NCI-H1105 (cell line): ENCODE data around the gene NBAS.

Experiments used
- DNase-seq: peaks from one replicate; lab custom pipeline; 2025; lab: John Stamatoyannopoulos, UW

NBAS gene

DNA sequence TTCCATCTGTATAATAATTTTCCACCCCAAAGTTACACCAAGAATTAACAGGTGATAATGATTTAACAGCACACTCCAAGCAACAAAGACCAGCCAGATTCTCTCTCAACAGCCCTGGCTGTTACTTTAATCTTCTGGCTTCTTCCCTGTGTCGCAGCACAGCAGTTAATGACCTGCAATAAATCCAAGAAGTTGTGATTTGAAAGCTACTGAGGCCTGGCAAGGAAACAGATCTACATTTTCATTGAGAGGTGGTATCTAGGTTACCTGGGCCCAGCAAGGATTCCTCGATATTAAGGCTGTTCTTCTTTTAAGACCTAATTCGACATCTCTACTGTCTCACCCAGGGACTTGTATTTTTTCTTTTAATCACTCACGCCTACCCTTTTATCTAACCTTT lies 433.8 kb downstream of the NBAS start:
- DNase-seq = no peak

DNA sequence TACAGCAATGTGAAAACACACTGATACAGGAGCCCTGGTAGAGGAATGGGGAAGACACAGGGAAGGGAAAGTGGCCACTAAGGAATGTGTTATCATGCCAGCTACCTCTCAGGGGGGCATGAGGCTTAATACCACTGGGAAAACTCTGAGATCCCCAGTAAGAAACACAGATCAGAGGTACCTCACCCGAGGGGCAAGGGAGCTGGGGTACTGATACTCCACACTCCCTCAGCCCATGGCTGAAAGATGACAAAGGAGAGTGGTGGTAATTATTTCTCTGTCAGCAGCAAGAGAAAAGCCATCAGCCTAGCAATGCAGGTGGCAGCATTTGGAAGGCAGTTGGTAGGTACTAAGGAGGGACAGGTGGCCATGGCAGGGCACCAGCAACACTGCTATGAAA lies 434.8 kb downstream of the NBAS start:
- DNase-seq = no peak

DNA sequence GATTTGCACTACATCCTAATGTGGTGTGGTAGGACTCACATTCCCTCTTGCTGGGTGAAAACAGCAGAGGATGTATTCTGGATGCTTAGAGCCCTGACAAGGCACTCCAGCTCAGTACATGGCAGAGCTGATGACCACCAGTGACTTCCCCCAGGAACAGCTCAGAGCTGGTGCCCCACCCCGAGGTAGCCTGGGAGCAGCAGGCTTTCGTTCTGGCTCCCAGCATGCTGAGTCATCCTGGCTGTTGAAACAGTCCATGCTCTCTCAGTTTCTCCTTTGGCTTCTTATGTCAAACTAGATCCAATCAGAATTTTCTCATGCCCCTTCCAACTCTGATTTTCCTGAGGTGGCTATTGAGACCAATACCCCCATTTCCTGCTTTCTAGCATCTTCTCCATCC lies 438.2 kb downstream of the NBAS start:
- DNase-seq = no peak

DNA sequence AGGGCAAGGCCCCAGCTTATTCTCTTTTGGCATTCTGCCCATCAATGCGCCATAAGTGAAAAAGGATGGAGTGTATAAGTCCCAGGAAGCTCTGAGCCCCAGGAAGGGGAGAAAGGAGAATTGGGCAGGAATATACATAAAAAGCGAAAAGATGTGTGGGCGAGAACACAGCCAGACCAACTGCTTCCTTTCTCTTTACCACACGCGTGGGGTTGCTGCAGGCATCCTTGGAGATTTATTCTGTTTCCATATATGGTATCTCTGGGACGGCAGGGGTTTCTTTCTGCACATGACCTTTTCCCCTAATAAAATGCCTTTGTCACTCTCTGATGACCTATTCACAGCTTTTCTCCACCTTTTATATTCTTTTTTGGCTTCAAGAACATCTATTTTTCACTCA lies 440.5 kb downstream of the NBAS start:
- DNase-seq = no peak

DNA sequence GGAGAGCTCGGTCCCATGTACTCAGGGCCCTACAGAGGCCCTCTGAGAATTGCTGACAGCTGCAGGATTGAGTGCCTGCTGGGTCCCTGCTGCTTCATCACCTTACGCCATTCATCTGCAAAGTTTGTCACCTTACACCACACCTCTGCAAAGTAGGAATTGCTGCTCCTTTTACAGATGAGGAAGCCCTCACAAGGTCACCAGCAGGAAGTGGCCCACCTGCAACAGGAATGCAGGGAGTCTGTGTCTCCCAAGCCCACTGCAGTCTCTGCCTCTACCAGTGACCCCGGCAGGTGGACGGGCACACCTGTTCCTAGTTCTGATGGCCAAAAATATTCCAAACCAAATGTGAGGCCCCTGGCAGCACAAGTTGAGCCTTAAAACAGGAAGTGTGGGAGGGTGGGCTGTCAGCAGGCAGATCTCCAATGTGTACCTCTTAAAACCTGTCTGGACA lies 441.4 kb downstream of the NBAS start:
- DNase-seq = no peak

DNA sequence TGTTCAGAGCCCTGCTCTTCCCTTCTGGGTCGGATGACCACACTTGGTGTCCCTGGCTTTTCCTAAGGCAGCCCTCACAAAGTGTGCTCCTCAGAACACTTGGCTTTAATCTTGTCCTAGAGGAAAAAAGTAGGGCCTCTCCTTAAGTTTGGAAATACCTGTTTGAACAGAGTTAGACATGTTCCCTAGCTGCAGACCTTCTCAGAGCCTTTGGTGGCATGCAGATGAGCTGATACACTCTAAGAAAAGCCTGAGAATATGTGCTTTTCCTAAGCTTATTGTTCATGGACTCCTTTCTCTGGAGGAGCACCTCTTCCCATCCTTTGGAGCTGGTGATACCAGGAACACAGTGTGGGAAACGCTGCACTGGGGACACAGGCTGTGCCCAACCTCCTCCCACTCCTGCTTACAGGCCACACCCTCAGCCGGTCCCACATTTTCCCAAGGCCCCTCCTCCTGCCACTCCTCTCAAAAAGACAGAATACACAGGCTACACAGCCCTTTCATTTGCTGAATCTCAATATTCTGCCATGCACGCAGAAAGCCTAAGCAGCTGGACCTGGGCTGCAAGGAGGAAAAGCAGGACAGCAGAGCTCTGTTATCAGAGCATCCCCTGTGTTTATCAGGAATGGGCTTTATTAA lies 443.6 kb downstream of the NBAS start:
- no peak for DNase-seq
